Medulla oblongata (tissue), 1 donor: ENCODE measurements around the gene CCDC12.
"Not testable (repeated sequence)": the region's sequence is repeated elsewhere in the genome, so short reads cannot be mapped to it uniquely, and the experiment has no call there.

Experiments used
- DNase-seq: peaks from one replicate; pipeline ENCODE4 v3.0.0-alpha.2; 2015; ENCODE audit errors: extremely low spot score

CCDC12 gene

GRCh38 chr3:46923559-46924350 lies 52.8 kb downstream of the CCDC12 start:
- DNase-seq, result peak; percentile 47

GRCh38 chr3:46922871-46923558 lies 53.5 kb downstream of the CCDC12 start:
- no peak for DNase-seq

- no peak for DNase-seq
Observed at GRCh38 chr3:46922426-46922825, 54.1 kb downstream of the CCDC12 start.

DNA sequence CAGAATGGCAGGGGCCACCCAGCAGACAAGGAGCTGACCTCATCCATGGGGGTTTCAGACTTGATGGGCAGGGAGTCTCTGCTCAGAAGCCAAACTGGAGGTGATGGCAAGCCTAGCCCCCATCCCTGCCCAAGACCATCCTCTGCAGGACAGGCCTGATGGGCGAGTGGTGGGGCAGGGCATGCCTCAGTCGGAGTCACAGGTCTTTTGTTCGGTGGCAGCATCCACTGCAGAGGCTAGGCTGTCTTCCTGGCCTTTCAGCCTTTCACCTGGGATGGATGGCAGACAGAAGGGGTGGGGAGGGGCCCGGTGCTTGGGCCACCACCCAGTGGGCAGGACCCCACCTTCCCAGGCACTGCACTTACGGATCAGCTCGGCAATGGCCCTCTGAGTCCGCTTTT lies 54.7 kb downstream of the CCDC12 start:
- DNase-seq, result no peak

DNA sequence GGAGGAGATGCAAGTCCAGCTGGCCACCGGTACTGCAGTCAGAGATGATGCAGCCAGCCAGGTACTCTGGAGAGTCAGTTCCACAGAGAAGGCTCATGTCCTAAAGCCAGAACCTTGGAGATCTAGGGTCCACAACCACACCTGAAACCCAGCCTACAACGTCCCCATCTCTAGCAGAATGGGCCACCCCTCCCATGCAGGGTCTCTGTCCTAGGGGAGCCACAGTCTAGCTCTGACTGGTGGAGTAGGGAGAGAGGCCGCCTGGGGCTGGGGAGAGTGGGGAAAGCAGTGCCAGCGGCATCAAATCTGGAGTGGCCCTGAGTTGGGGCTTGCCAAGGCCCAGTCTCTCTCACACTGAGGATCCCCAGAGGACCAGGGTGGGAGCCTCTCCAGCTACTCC lies 55.5 kb downstream of the CCDC12 start:
- DNase-seq, result no peak

DNA sequence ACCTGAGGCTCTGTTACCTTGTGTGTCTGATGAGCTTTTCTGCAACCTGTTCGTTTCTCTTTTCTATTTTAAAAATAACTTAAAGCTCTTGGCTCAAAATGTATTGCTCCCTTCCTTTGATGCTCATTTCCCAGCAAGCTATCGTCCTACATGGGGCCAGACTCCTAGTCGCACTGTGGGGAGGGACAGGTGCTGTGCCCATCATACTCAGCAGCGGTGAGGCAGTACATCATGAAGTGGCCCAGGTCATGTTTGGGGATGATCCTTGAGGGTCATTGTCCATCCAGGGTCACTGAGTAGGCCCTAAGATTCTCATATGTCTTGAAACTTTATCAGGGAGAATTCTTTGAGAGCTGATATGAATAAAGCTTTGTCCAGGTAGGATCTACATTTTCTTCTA lies 57.9 kb downstream of the CCDC12 start:
- DNase-seq, result no peak

GRCh38 chr3:46918202-46918601 lies 58.3 kb downstream of the CCDC12 start:
- no peak for DNase-seq

DNA sequence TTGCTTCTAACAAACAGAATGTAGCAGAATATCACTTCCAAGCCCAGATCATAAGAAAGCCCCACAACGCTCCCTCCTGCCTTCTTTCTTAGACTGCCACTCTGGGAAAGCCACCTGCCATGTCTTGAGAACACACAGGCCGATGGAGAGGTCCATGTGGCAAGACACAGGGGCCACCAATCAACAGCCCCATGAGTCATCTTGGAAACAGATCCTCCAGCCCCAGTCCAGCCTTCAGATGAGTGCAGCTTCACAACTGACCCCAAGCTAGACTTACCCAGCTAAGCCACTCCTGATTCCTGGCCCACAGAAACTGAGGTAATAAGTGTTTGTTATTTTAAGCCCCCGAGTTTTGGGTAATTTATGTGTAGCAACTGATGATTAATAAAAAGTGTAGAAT lies 59.3 kb downstream of the CCDC12 start:
- DNase-seq, result no peak

DNA sequence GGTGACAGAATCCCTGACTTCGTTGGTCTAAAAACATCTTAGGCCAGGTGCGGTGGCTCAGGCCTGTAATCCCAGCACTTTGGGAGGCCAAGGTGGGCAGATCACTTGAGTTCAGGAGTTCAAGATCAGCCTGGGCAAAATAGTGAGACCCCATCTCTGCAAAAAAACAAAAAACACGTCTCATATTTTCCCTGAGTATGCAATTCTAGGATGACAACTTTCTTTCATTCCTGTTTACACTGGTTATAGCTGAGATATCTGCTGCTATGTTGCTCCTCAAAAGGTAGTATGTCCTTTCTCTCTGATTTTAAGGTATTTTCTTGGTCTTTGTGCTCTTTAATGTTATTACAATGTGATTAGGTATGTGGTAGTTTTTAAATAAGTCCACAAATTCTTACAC lies 59.7 kb downstream of the CCDC12 start:
- DNase-seq, result no peak

DNA sequence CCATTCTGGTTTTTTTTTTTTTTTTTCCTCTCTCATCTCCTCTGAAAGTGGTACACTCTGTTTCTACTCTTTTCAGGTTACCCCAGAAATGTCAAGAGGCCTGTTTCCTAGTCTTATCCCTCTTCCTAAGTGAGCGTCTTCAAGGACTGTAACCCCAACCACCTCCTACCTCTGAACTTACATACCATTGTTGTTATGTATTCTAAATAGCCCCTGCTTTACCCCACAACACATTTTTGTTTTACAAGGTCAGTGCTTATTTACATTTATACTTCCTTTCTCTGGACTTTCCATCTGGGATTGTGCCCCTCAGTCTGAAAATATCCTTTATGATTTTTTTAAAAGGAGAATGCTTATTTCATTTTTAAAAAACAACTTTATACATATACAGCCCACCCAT lies 60.3 kb downstream of the CCDC12 start:
- DNase-seq, result no peak

- no peak for DNase-seq
Observed at GRCh38 chr3:46915297-46915822, 61.2 kb downstream of the CCDC12 start.

GRCh38 chr3:46914849-46915248 lies 61.7 kb downstream of the CCDC12 start:
- no peak for DNase-seq

GRCh38 chr3:46913644-46914043 lies 62.9 kb downstream of the CCDC12 start:
- DNase-seq, result no peak

DNA sequence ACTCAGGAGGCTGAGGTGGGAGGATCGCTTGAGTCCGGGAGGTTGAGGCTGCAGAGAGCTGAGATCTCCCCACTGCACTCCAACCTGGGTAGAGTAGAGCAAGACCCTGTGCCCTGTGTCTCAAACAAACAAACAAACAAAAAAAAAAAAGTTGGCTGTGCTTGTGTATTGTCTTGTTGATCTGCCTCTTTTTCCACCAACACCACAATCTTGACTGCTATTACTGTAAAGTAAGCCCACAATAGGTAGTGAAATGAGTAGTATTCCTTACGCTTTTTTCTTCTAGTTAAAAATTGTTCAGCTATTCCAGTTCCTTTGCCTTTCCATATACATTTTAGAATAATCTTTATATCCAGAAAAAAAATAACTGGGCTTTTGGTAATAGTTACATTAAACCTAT lies 63.6 kb downstream of the CCDC12 start:
- DNase-seq, result no peak

DNA sequence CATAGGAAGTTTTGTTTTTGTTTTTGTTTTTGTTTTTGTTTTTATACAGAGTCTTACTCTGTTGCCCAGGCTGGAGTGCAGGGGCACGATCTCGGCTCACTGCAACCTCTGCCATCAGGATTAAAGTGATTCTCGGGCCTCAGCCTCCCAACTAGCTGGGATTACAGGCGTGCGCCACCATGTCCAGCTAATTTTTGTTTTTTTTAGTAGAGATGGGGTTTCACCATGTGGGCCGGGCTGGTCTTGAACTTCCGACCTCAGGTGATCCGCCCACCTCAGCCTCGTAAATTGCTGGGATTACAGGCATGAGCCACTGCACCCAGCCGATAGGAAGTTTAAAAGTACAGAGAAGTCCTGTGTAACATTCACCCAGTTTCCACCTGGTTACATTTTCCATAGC lies 65.6 kb downstream of the CCDC12 start:
- not testable (repeated sequence) for DNase-seq

DNA sequence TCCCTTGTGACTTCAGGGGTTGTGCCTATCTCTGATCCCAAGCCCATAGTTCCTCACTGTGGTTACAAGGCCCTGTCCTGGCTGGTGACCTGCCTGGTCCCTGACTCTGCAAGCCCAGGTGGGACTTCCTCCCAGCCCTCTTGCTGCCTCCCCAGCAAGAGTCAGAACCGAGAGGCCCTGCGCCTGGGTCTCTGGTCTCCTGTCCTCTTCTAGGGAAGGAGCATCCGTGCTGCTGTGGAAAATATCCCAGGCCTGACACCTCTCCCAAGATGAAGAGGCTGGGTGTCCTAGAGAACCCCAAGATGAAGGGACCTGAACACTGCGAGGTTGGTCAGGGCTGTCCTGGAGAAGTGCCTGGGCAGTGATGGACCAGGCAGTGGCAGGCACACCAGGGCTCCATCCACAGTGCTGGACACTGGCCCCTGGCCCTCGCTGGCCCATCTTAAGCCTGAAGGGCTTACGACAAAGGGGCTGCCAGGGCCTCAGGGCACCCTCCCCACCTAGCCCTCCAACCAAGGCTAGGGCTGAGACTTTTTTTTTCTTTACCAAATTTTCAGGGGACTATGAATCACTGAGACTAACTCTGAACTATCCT lies 66.3 kb downstream of the CCDC12 start:
- DNase-seq, result no peak

GRCh38 chr3:46909535-46910161 lies 66.9 kb downstream of the CCDC12 start:
- peak; percentile 92 for DNase-seq

- no peak for DNase-seq
Observed at GRCh38 chr3:46908986-46909534, 67.5 kb downstream of the CCDC12 start.

GRCh38 chr3:46908294-46908985 lies 68.1 kb downstream of the CCDC12 start:
- DNase-seq, result no peak

DNA sequence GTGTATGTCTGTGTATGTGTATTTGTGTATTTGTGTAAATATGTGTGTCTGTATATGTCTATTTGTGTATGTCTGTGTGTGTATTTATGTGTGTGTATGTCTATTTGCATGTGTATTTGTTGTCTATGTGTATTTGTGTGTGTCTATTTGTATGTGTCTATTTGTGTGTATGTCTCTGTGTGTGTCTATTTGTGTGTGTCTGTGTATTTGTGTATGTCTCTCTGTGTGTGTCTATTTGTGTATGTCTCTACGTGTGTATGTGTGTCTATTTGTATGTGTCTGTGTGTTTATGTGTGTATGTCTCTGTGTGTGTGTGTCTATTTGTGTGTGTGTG lies 68.6 kb downstream of the CCDC12 start:
- DNase-seq, result no peak

- DNase-seq, result no peak
Observed at GRCh38 chr3:46907271-46907670, 69.3 kb downstream of the CCDC12 start.
